DMS79 (cell line): Measurements from ENCODE around the gene CDK15.
"Not testable (repeated sequence)": the region's sequence is repeated elsewhere in the genome, so short reads cannot be mapped to it uniquely, and the experiment has no call there.

Experiments used
- DNase-seq: peaks from one replicate; lab custom pipeline; 2025; lab: John Stamatoyannopoulos, UW

The CDK15 gene

DNA sequence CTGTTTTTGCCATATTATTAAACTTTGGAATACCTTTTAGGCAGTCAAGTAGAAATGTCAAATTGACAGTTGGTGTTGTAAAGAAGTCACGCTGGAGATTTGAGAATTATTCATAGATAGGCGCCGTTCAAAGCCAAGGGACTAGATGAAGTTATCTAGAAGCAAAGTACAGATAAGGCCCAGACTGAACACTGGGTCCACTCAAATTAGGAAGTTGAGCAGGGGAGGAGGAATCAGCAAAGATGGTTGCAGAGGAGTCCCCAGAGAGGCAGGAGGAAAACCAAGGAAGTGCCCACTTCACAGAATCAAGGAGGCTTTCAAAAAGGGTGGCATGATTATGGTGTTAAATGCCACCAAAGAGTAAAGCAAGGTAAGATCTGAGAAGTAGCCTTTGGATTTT lies 16.0 kb upstream of the CDK15 start:
- no peak for DNase-seq

DNA sequence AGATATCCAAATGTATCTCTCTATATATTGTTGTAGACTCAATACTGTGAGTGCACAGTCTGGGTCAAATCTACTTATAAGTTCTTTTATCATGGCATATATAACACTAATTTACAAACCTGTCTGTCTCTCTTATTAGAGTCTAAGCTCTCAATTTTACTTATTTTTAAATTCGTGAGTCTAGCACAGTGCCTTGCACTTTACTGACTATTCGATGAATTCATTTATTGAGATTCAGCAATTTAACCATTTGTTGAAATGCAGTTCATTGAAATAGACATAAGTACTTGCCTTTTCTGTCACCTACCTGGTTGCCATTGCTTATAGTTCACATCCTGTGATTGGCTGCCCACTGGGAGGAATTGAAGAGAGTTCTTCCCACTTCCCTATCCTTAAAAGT lies 15.3 kb upstream of the CDK15 start:
- DNase-seq, result no peak

DNA sequence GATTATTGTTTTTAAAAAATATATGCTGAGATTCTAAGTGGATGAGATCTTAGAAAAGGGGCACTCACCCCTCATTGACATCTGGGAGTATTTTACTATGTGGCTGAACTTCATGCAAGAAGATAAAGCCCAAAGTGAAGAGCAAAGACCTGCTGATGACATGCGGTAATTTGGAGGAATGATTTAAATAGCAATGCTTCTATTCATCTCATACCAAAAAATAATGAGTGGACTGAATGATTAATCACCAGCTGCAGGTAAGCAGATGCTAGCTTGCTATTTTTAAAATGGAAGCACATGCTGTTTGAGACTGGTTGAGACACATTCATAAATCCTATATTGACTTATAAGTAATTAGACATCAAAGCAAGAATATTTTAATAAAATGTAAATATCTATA lies 12.7 kb upstream of the CDK15 start:
- no peak for DNase-seq

DNA sequence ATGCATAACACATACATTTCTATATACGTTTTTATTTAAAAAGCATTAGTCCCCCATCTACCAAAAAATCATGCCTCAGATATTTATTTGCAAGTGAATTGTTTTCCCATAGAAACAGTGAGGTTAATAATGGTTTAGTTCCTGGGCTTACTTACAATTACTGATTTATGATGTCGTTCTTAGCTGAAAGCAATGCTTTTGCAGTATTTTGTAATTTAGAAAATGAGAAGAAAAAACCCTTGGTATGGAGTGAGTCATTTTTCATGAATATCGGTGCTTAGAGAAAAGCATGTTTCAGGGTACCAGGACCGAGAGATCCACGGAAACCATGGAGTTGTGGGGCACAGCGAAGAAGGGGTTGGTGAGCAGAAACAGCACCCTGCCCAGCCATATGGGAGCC lies 12.0 kb upstream of the CDK15 start:
- DNase-seq, result no peak

DNA sequence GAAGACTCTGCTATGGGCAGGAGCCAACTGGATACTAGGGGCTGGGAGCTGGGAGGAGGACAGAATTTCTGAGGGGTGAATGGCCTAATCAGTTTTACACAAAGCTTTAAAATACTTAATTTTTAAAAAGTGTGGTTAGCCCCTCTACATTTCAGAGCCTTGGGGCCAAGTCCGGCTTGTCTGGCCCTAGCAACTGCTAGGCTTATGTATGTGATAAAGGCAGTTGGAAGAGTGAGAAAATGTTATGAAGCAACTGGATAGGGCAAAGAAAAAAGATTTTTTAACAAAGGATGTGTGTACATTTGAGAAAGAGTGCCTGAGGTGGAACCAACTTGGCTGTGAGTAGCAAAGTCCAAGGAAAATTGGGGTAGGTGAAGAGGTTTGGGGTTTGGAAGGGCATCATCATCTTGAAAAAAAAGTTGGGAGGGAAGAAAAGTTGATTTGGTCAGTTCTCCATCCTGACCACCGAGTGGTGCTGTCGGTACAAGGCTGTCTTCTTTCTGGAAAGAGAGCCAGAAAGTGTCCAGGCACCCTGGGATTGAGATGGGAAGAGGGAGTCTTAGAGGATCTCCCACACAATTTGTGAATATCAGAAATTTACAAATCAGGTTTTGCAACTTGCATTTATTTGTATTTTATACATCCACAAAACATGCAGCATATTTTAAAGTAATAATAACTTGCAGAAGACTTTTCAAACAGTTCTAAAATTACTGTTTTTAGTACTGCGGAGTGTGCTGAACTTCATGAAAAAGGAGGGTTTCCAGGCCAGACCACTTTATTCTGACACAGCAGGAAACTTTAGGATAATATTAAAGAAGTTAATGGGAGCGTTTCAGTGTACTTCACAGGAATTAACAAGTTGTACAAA lies 10.5 kb upstream of the CDK15 start:
- DNase-seq, result no peak

GRCh38 chr2:201796478-201796865 lies 9.9 kb upstream of the CDK15 start:
- DNase-seq, result no peak

- no peak for DNase-seq
Measured at GRCh38 chr2:201797175-201797840, 9.0 kb upstream of the CDK15 start.

DNA sequence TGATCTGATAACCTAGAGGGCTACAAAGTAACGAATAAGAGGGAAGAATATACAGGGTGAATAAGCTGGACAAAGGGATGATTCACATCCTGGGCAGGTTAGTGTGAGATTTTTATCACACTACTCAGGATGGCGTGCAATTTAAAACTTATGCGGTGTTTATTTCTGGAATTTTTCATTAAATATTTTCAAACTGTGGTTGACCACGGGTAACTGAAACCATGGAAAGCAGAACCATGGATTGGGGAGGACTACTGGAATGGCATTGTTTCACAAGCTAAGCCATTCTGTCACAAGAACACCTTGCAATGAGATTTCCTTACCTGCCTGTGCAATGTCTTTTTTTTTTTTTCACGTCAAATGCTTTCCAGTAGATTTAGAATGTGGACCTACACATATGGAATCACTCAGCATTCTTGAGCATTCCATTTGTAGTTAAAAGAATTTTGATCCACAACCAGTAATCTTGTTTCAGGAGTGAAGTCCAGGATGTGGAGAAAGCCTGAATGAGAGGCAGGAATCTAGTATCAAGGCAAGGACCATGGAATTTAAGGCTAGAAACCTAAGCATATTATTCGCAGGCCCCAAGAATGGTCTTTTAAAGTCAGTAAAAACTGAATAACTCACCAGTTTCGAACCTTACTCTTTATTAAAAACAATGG lies 8.0 kb upstream of the CDK15 start:
- no peak for DNase-seq

GRCh38 chr2:201798914-201799285 lies 7.4 kb upstream of the CDK15 start:
- not testable (repeated sequence) for DNase-seq

GRCh38 chr2:201807452-201807999 lies 1.2 kb downstream of the CDK15 start:
- no peak for DNase-seq

DNA sequence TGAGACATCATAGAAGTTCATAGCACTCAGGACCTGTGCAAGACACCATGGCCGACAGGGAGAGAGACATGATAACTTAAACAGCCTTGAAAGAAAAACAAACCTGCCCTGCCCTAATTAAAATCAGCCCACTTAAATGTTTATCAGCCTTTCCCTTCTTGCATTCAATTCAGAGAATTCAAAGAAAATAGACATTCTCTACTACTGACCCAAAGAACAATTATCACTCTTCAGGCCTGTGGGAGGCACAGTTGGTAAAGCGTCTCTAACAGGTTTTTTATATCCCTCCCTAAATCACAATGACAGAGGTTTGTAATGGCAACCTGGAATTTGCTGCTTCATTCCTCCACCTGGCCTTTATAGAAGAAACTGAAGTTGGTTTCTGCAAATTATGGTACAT lies 1.7 kb downstream of the CDK15 start:
- DNase-seq, result no peak

DNA sequence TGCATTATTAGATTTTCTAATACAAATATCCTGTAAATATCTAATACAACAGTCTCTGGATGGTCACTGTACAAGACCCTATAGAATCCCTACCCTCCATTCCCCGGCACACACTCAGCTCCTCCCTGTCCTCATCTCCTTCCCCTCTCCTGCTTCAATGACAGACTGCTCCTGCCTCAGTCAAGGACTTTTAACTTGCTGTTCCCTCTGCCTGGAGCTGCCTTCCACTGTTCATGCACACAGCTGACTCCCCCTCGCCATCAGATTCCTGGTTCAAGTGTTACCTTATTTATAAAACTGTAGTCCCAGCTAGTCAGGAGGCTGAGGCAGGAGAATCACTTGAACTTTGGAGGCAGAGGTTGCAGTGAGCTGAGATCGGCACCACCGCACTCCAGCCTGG lies 3.3 kb downstream of the CDK15 start:
- DNase-seq, result no peak

GRCh38 chr2:201810604-201811003 lies 4.3 kb downstream of the CDK15 start:
- DNase-seq, result not testable (repeated sequence)

DNA sequence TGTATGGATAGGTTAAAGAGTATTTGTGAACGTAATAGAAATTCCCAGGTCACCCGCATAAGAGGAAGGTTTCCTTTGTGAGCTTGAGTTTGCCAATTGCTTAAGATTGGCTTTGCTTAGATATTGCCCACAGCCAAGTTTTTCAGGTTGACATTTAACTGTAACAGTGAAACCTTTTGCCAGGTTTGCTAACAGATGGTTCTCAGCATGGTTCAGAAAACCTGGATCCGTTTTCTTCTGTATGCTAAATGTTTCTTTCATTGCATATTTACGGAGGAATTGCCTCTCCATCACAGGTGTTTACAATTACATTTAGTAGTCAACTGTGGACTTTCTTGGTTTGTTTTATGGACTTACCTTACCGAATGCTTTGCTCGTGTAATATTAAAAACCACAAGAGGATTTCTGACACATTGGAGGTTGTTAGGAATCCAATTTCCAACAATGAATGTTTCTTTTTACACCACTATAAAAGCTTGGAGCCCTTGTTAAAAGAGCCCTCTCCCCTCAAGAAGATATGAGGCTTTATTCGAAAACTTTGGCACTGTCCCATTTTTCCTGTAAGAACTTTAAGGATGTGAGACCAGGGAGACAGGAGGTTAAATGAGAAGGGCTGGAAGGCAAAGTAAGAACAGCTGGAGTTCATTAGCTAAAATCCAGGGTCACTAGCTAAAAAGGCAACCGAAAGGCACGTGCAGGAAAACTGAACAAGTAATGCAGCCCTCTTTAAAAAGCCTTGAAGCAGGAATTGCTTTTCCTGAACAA lies 7.8 kb downstream of the CDK15 start:
- no peak for DNase-seq

DNA sequence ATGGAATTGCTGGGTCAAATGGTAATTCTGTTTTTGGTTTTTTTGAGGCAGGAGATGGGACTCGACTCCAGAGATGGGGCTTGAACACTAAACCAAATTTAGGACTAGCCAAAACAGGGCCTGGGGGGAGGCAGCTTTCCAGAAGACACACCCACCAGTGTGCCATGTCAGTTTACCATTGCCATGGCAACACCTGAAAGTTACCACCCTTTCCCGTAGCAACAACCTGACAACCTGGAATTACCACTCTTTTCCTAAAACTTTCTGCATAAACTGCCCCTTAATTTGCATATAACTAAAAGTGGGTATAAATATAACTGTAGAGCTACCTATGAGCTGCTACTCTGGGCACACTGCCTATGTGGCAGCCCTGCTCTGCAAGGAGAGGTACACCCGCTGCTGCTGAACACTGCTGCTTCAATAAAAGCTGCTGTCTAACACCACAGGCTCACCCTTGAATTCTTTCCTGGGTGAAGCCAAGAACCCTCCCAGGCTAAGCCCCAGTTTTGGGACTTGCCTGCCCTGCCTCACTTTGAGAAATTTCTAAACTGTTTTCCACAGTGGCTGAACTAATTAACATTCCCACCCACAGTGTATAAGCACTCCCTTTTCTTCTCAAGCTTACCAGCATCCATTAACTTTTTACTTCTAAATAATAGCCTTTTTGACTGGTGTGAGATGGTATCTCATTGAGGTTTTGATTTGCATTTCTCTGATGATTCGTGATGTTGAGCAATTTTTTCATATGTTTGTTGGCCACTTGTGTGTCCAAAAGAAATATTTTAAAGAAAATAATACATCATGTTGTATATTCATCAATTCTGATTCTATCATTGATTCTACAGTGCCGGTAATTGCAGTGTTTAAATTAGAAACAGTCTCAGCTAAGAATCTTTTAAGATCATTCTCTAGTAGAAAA lies 10.6 kb downstream of the CDK15 start:
- DNase-seq, result no peak

GRCh38 chr2:201820383-201821007 lies 14.2 kb downstream of the CDK15 start:
- DNase-seq, result no peak

DNA sequence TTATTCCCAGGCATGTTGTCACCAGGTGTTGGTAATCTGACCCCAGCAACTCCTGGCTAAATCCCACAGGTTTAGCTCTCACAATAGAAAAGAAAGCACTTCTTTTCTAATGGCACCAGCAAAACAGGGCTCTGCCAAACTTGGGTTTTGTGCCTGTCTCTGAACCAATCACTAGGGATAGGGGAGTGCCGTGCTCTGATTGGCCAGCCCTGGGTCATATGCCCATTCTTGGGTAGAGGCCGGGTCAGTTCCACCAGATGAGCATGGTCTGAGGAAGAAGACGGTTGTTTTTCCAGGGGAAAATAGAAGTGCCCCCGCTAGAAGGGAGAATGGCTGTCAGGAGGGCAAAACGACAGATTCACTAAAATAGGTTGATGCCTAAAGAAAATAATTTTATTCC lies 14.7 kb downstream of the CDK15 start:
- no peak for DNase-seq

DNA sequence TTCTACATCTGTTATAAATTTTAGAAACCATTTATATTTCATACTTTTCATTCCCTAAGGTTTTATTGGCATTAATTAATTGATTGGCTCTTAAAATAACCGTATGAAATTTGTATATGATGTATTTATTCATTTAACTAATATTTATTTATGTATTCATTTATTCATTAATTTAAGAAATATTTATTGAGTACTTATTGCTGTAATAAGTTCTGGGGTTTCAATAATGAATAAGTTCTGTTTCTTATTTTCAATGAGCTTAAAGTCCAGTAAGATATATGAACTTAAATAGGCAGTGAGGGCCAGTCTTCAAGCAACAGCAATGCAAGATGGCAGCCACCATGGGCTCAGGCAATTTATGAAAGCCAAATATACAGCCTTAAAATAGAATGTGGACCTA lies 17.9 kb downstream of the CDK15 start:
- no peak for DNase-seq

DNA sequence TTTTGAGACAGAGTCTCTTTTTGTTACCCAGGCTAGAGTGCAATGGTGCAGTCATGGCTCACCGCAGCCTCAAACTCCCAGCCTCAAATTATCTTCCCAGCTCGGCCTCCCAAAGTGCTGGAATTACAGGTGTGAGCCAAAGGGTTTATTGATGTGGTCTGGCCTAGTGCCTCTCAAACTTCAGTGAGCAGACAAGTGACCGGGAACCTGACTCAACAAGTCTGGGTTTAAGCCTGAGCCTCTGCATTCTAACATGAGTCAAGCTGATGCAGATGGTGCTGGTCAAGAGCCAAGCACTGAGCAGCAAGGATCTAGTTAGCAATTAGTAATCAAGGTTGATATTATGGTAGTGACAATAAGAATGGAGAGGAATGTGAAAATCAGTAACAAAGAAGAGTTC lies 21.3 kb downstream of the CDK15 start:
- DNase-seq, result peak; percentile 42

GRCh38 chr2:201828220-201828619 lies 21.9 kb downstream of the CDK15 start:
- DNase-seq, result no peak

DNA sequence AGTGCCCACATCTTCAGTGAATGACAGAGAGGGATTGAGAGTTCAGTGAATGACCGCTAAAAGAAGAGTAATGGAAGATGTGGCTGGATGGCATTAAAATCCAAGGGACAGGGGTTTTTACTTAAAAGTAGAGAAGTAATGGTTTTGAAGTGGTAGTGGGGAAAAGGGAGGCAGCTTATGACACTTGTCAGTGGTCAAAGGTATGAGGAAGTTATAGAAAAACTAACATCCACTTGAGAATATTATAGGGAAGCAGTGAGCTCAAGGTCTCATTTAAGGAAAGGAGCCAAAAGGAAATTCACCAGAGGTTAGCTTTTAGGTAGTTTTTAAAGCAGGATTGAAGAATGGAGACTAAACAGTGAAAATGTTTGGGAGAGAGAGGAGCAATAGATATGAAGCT lies 24.3 kb downstream of the CDK15 start:
- no peak for DNase-seq
